Smooth muscle cell (in vitro differentiated cells): ENCODE measurements around the gene ZNF81. TPM values are rescaled to one million over a fixed set of nuclear protein-coding genes. Genes with fewer than 3 reads are reported as not detected.

Experiments
- DNase-seq: peaks from one replicate; lab custom pipeline; 2025; ENCODE audit not compliant: unreplicated experiment; lab: John Stamatoyannopoulos, UW
- H2AFZ ChIP-seq: fragments of 200-600 bp; sonication (generic); 2 replicates; pipeline ENCODE4 v1.6.0; 2016; ENCODE audit warnings: antibody characterized with exemption, low read depth, mild to moderate bottlenecking
- H3F3A ChIP-seq: fragments of 200-600 bp; sonication (generic); 2 replicates; pipeline ENCODE4 v1.6.0; 2017; ENCODE audit warnings: antibody characterized with exemption, low read depth
- H3K27ac ChIP-seq: fragments of 200-600 bp; sonication (generic); 2 replicates; pipeline ENCODE4 v1.5.1; 2016; ENCODE audit warnings: low read depth, mild to moderate bottlenecking
- H3K27me3 ChIP-seq: fragments of 200-600 bp; sonication (generic); 2 replicates; pipeline ENCODE4 v1.6.1; 2016; ENCODE audit warnings: low read depth, mild to moderate bottlenecking
- H3K36me3 ChIP-seq: fragments of 200-600 bp; sonication (generic); 2 replicates; pipeline ENCODE4 v1.5.1; 2016; ENCODE audit warnings: low read depth
- H3K4me1 ChIP-seq: fragments of 200-600 bp; sonication (generic); 2 replicates; pipeline ENCODE4 v1.5.1; 2016; ENCODE audit warnings: low read depth
- H3K4me2 ChIP-seq: fragments of 200-600 bp; sonication (generic); 2 replicates; pipeline ENCODE4 v1.6.0; 2016; ENCODE audit warnings: mild to moderate bottlenecking
- H3K4me3 ChIP-seq: fragments of 200-600 bp; sonication (generic); 2 replicates; pipeline ENCODE4 v1.5.1; 2016; ENCODE audit warnings: mild to moderate bottlenecking
- H3K79me2 ChIP-seq: fragments of 200-600 bp; sonication (generic); 2 replicates; pipeline ENCODE4 v1.6.0; 2016; ENCODE audit warnings: low read depth, mild to moderate bottlenecking
- H3K9ac ChIP-seq: fragments of 200-600 bp; sonication (generic); 2 replicates; pipeline ENCODE4 v1.6.0; 2016; ENCODE audit warnings: low read depth
- H3K9me3 ChIP-seq: fragments of 200-600 bp; sonication (generic); replicated peaks from 2 replicates; pipeline ENCODE4 v1.5.1; 2016; ENCODE audit warnings: low read depth
- H4K20me1 ChIP-seq: fragments of 200-600 bp; sonication (generic); 2 replicates; pipeline ENCODE4 v1.6.0; 2016; ENCODE audit warnings: low read depth
- CTCF ChIP-seq: fragments of 200-600 bp; sonication (generic); IDR thresholded peaks from 2 replicates; pipeline ENCODE4 v1.5.1; 2017; ENCODE audit warnings: borderline replicate concordance, mild to moderate bottlenecking, antibody characterized with exemption; ENCODE audit not compliant: insufficient read depth, poor library complexity, severe bottlenecking
- WGBS: methylation state at CpG from one replicate; pipeline ENCODE4 v1.1.7; 2016; ENCODE audit warnings: low lambda C conversion rate; 5-methylcytosine and 5-hydroxymethylcytosine counted together
- polyA plus RNA-seq: library from polyadenylated mRNA; unstranded; fragments of >200 nt; fragmentation: Nextera tagmentation; extraction: Ambion mirVana; gene quantifications from 2 replicates; pipeline ENCODE4 v1.2.1, GENCODE V29; 2016
- total RNA-seq: library from RNA; depleted of rRNA; stranded (reverse); fragments of >200 nt; gene quantifications from 2 replicates; pipeline ENCODE4 v1.2.3, GENCODE V29; 2014

ZNF81 gene
- total and polyA plus RNA-seq, 2 experiments from 2014 or later: 4.6 to 4.8 TPM

- Histone ChIP-seq H3K4me1 (no peaks in the 10 kb centered on the region), H2AFZ (no peak overlapping the region), H3K79me2 (no peaks in the 10 kb centered on the region), H3K27me3 (no peaks in the 10 kb centered on the region), H4K20me1 (no peaks in the 10 kb centered on the region), H3K36me3 (no peaks in the 10 kb centered on the region), H3F3A (no peaks in the 10 kb centered on the region), H3K4me2 (no peak overlapping the region), H3K27ac (no peak overlapping the region), H3K4me3 (no peak overlapping the region), H3K9me3 (no peaks in the 10 kb centered on the region), H3K9ac (no peak overlapping the region)
- WGBS: 92% methylated on average over 1 of the region's 1 CpG
- TF ChIP-seq CTCF: no peak
- no peak for DNase-seq
These were observed 14.2 kb downstream of the ZNF81 start for GRCh38 chrX:47850901-47851300.

- TF ChIP-seq CTCF: peak; percentile 21
- no peaks in the 10 kb centered on the region for H3K36me3 ChIP-seq
- no peak overlapping the region for H3K4me2 ChIP-seq
- no peaks in the 10 kb centered on the region for H3F3A ChIP-seq
- H3K27ac ChIP-seq: no peak overlapping the region
- DNase-seq: no peak
- no peaks in the 10 kb centered on the region for H3K79me2 ChIP-seq
- no peaks in the 10 kb centered on the region for H4K20me1 ChIP-seq
- no peak overlapping the region for H3K4me3 ChIP-seq
- no peaks in the 10 kb centered on the region for H3K27me3 ChIP-seq
- no peak overlapping the region for H3K9ac ChIP-seq
- no peaks in the 10 kb centered on the region for H3K4me1 ChIP-seq
- peaks cover 3% of the 10 kb centered on the region for H3K9me3 ChIP-seq
- 80% methylated on average over 10 of the region's 10 CpGs for WGBS
- no peak overlapping the region for H2AFZ ChIP-seq
These were observed 17.8 kb downstream of the ZNF81 start for GRCh38 chrX:47854474-47854873.

GRCh38 chrX:47859686-47860085 lies 23.0 kb downstream of the ZNF81 start:
- Histone ChIP-seq H3K79me2 (no peaks in the 10 kb centered on the region), H3K9me3 (peaks cover 3% of the 10 kb centered on the region), H3K36me3 (no peaks in the 10 kb centered on the region), H3K27me3 (no peaks in the 10 kb centered on the region), H3K27ac (no peak overlapping the region), H3K9ac (no peak overlapping the region), H2AFZ (no peak overlapping the region), H3F3A (no peaks in the 10 kb centered on the region), H3K4me2 (no peak overlapping the region), H3K4me1 (no peaks in the 10 kb centered on the region), H3K4me3 (no peak overlapping the region), H4K20me1 (no peaks in the 10 kb centered on the region)
- WGBS: 63% methylated on average over 4 of the region's 4 CpGs
- DNase-seq: no peak
- TF ChIP-seq CTCF: no peak

- Histone ChIP-seq H3K36me3 (no peaks in the 10 kb centered on the region), H2AFZ (no peak overlapping the region), H3K9ac (no peak overlapping the region), H3K4me3 (no peak overlapping the region), H3F3A (no peaks in the 10 kb centered on the region), H3K4me2 (no peak overlapping the region), H3K9me3 (no peaks in the 10 kb centered on the region), H3K27ac (no peak overlapping the region), H3K4me1 (no peaks in the 10 kb centered on the region), H3K79me2 (no peaks in the 10 kb centered on the region), H3K27me3 (no peaks in the 10 kb centered on the region), H4K20me1 (no peaks in the 10 kb centered on the region)
- no peak for TF ChIP-seq CTCF
- WGBS: 56% methylated on average over 2 of the region's 2 CpGs
- no peak for DNase-seq
These were observed 26.0 kb downstream of the ZNF81 start for GRCh38 chrX:47862680-47863079.
